Measurements from ENCODE around the gene HMGN5. TPM values are rescaled to one million over a fixed set of nuclear protein-coding genes. Genes with fewer than 3 reads are reported as not detected.

Gene HMGN5
- polyA plus RNA-seq, 4 donors: 32.6 to 38.6 (median 35.4) TPM

- peak; percentile 32 to 38 (median 36) for DNase-seq (ENCODE audit: low read depth in 4 of 4, low spot score in 3 of 4)
These were observed 80.8 kb downstream of the HMGN5 start for GRCh38 chrX:81120936-81121371.

GRCh38 chrX:81120258-81120935, 81.3 kb downstream of the HMGN5 start:
- no peak for DNase-seq (ENCODE audit: low read depth in 4 of 4, low spot score in 3 of 4)

- DNase-seq (ENCODE audit: low read depth in 4 of 4, low spot score in 3 of 4): no peak
These were observed 87.0 kb downstream of the HMGN5 start for GRCh38 chrX:81114757-81115156.

GRCh38 chrX:81110286-81110685, 91.4 kb downstream of the HMGN5 start:
- DNase-seq (ENCODE audit: low read depth in 4 of 4, low spot score in 3 of 4): no peak

GRCh38 chrX:81082649-81083048, 119.1 kb downstream of the HMGN5 start:
- DNase-seq (ENCODE audit: low read depth in 4 of 4, low spot score in 3 of 4): no peak

Other genes with a start within 250 kb of the HMGN5 start
- gene SH3BGRL, start 189 bp upstream of the HMGN5 start, polyA plus RNA-seq (ENCODE audit: insufficient read length in 4 of 4): 100 to 1,000 TPM; 202 to 267 (median 255) TPM